Ishikawa (cell line): ENCODE data around the gene NDUFB10.

Experiments used
- EGR1 ChIP-seq: IDR thresholded peaks from 2 replicates; pipeline ENCODE4 v1.6.1; 2012
- EP300 ChIP-seq: IDR thresholded peaks from 2 replicates; pipeline ENCODE4 v1.6.1; 2012; ENCODE audit warnings: borderline replicate concordance
- MAX ChIP-seq: IDR thresholded peaks from 2 replicates; pipeline ENCODE4 v1.6.1; 2012
- RAD21 ChIP-seq: IDR thresholded peaks from 2 replicates; pipeline ENCODE4 v1.6.1; 2012; ENCODE audit warnings: low read depth
- TEAD4 ChIP-seq: IDR thresholded peaks from 2 replicates; pipeline ENCODE4 v1.6.1; 2012
- USF1 ChIP-seq: IDR thresholded peaks from 2 replicates; pipeline ENCODE4 v1.6.1; 2012
- ZBTB7A ChIP-seq: IDR thresholded peaks from 2 replicates; pipeline ENCODE4 v1.6.1; 2012; ENCODE audit warnings: low read depth

- TF ChIP-seq EP300 (no peak), USF1 (no peak), TEAD4 (no peak), MAX (no peak), RAD21 (no peak), ZBTB7A (no peak), EGR1 (no peak)
These were observed 29.0 kb upstream of the NDUFB10 start for GRCh38 chr16:1930338-1930720.
